HFFc6 (cell line): ENCODE results near the gene PHKA2. TPM values are rescaled to one million over a fixed set of nuclear protein-coding genes. Genes with fewer than 3 reads are reported as not detected.

Experiments
- DNase-seq: peaks from one replicate; pipeline ENCODE4 v3.0.0-alpha.2; 2018
- H3K27ac Mint-ChIP-seq: 2 replicates; pipeline ENCODE4 v1.8.0; 2020; ENCODE audit warnings: mild to moderate bottlenecking, mixed read lengths
- H3K27me3 Mint-ChIP-seq: 2 replicates; pipeline ENCODE4 v1.8.0; 2021; ENCODE audit warnings: mild to moderate bottlenecking, moderate library complexity, mixed read lengths; ENCODE audit not compliant: insufficient read depth
- H3K36me3 Mint-ChIP-seq: 2 replicates; pipeline ENCODE4 v1.8.0; 2021; ENCODE audit warnings: low read depth, mixed read lengths
- H3K4me1 Mint-ChIP-seq: 2 replicates; pipeline ENCODE4 v1.8.0; 2020; ENCODE audit warnings: low read depth, mixed read lengths
- H3K4me3 Mint-ChIP-seq: 2 replicates; pipeline ENCODE4 v1.8.0; 2020; ENCODE audit warnings: mild to moderate bottlenecking, moderate library complexity, mixed read lengths
- H3K9me3 Mint-ChIP-seq: 2 replicates; pipeline ENCODE4 v1.8.0; 2020; ENCODE audit warnings: mild to moderate bottlenecking, mixed read lengths
- total RNA-seq, 6 experiments: library from RNA; stranded (reverse); fragmentation: NEBNext Ultra II Directional; extraction: Animal tissue kit (Norgen Biotek cat#: 25700); gene quantifications; 2 replicates in 1 of 6; 3 replicates in 5 of 6; pipeline ENCODE4 v1.2.3, GENCODE V29; 2021
- TF ChIP-seq, protein P1 (sequence below): fragments of 200-600 bp; sonication (generic); IDR thresholded peaks from 2 replicates; pipeline ENCODE4 v1.5.0; 2021; ENCODE audit warnings: antibody characterized with exemption, mild to moderate bottlenecking

PHKA2 gene
- total RNA-seq, 6 experiments from 2014 or later = 12.2 to 18.2 (median 16.9) TPM

- Mint-ChIP-seq H3K4me1 (peaks cover 8% of the 10 kb centered on the region), H3K27ac (no peak overlapping the region), H3K4me3 (no peak overlapping the region), H3K9me3 (no peaks in the 10 kb centered on the region), H3K27me3 (no peaks in the 10 kb centered on the region), H3K36me3 (peaks cover 4% of the 10 kb centered on the region)
- no peak for DNase-seq
- TF ChIP-seq, protein P1, sequence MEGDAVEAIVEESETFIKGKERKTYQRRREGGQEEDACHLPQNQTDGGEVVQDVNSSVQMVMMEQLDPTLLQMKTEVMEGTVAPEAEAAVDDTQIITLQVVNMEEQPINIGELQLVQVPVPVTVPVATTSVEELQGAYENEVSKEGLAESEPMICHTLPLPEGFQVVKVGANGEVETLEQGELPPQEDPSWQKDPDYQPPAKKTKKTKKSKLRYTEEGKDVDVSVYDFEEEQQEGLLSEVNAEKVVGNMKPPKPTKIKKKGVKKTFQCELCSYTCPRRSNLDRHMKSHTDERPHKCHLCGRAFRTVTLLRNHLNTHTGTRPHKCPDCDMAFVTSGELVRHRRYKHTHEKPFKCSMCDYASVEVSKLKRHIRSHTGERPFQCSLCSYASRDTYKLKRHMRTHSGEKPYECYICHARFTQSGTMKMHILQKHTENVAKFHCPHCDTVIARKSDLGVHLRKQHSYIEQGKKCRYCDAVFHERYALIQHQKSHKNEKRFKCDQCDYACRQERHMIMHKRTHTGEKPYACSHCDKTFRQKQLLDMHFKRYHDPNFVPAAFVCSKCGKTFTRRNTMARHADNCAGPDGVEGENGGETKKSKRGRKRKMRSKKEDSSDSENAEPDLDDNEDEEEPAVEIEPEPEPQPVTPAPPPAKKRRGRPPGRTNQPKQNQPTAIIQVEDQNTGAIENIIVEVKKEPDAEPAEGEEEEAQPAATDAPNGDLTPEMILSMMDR = no peak
These were observed 38.4 kb downstream of the PHKA2 start for GRCh38 chrX:18945483-18945882.

- Mint-ChIP-seq H3K4me1 (peaks cover 8% of the 10 kb centered on the region), H3K27ac (no peak overlapping the region), H3K4me3 (no peak overlapping the region), H3K27me3 (no peaks in the 10 kb centered on the region), H3K36me3 (peaks cover 4% of the 10 kb centered on the region), H3K9me3 (no peaks in the 10 kb centered on the region)
- TF ChIP-seq, protein P1 = no peak
- DNase-seq = no peak
These were observed 39.4 kb downstream of the PHKA2 start for GRCh38 chrX:18944482-18944881.

DNA sequence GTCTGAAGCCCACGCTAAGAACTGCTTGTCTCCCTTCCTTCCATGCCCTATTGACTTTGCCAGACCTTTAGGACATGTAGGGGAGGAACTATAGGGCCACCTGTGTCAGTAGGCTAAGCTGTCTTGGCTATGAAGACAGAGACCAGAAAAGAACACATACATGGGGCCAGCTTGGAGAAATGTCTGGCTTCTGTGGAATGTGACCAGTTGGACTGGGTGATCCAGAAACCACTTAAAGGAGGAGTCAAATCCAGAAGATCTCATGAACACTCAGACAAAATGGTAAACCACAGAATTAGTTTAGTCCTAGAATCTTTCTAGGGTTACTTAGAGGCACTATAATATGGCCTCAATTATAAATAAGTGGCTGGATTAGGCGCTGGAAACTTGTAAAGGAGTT is 42.0 kb downstream of the PHKA2 start:
- Mint-ChIP-seq H3K27ac (no peak overlapping the region), H3K4me3 (no peak overlapping the region), H3K9me3 (no peaks in the 10 kb centered on the region), H3K27me3 (no peaks in the 10 kb centered on the region), H3K36me3 (peaks cover 4% of the 10 kb centered on the region), H3K4me1 (peaks cover 8% of the 10 kb centered on the region)
- no peak for DNase-seq
- TF ChIP-seq, protein P1 = no peak

GRCh38 chrX:18938710-18939109 is 45.2 kb downstream of the PHKA2 start:
- no peaks in the 10 kb centered on the region for H3K4me1 Mint-ChIP-seq
- H3K9me3 Mint-ChIP-seq = no peaks in the 10 kb centered on the region
- no peak overlapping the region for H3K4me3 Mint-ChIP-seq
- peaks cover 4% of the 10 kb centered on the region for H3K36me3 Mint-ChIP-seq
- TF ChIP-seq, protein P1 = no peak
- DNase-seq = no peak
- no peaks in the 10 kb centered on the region for H3K27me3 Mint-ChIP-seq
- H3K27ac Mint-ChIP-seq = no peak overlapping the region

DNA sequence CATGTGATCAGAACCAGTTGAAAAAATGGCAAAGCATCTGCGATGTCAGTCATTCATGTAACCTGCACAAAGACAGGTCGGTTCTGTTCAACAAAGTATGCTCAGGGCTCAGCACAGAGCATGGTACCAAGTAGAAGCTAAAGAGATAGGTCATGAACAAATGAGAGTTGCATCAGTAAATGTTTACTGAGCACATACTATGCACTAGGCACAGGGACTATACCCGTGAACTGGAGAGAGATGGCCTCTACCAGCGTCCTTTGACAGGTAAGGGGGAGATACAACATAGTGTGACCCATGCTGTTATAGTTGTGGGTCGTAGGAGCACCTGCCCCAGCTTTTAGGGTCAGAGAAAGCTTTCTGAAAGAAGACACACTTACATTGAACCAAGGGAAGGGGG is 46.7 kb downstream of the PHKA2 start:
- no peak for DNase-seq
- Mint-ChIP-seq H3K4me1 (no peaks in the 10 kb centered on the region), H3K27ac (no peak overlapping the region), H3K4me3 (no peak overlapping the region), H3K27me3 (no peaks in the 10 kb centered on the region), H3K9me3 (no peaks in the 10 kb centered on the region), H3K36me3 (no peaks in the 10 kb centered on the region; the same call in 1 of the 2 replicates)
- TF ChIP-seq, protein P1 = no peak

DNA sequence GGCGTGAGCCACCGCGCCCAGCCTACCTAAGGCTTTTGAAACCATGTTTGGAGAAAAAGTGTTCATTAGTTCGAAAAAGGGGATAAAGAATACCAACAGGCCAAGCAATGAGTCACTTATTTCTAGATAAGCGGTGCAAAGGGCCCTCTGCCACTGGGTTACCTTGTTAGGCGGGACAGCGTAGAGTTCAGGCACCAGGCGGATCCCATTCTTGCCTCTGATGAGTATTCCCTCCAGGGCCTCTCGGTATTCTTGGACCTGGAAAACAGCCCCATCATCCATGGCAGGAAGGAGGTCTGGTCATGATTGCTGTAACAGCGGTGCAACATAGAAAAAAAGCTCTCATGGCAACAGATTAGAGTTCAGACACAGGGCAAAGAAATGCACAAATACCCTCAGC is 48.0 kb downstream of the PHKA2 start:
- no peak overlapping the region for H3K4me3 Mint-ChIP-seq
- H3K27ac Mint-ChIP-seq = no peak overlapping the region
- DNase-seq = no peak
- H3K36me3 Mint-ChIP-seq = no peaks in the 10 kb centered on the region
- H3K27me3 Mint-ChIP-seq = no peaks in the 10 kb centered on the region
- no peaks in the 10 kb centered on the region for H3K9me3 Mint-ChIP-seq
- H3K4me1 Mint-ChIP-seq = no peaks in the 10 kb centered on the region
- TF ChIP-seq, protein P1 = no peak
